Endothelial cell (in vitro differentiated cells): Measurements from ENCODE around the gene LMAN2L. TPM values are rescaled to one million over a fixed set of nuclear protein-coding genes. Genes with fewer than 3 reads are reported as not detected.

Experiments used
- DNase-seq: peaks from one replicate; pipeline ENCODE4 v3.0.0; 2021; ENCODE audit warnings: low spot score
- H3K27ac Mint-ChIP-seq: one replicate; pipeline ENCODE4 v1.8.0; 2021; ENCODE audit warnings: mixed read lengths, inconsistent platforms; ENCODE audit not compliant: unreplicated experiment
- H3K27me3 Mint-ChIP-seq: one replicate; pipeline ENCODE4 v1.8.0; 2021; ENCODE audit warnings: mild to moderate bottlenecking, moderate library complexity, mixed read lengths, inconsistent platforms; ENCODE audit not compliant: unreplicated experiment
- H3K36me3 Mint-ChIP-seq: one replicate; pipeline ENCODE4 v1.8.0; 2021; ENCODE audit warnings: mild to moderate bottlenecking, low read depth, mixed read lengths, inconsistent platforms; ENCODE audit not compliant: unreplicated experiment
- H3K4me1 Mint-ChIP-seq: one replicate; pipeline ENCODE4 v1.8.0; 2021; ENCODE audit warnings: mild to moderate bottlenecking, mixed read lengths, inconsistent platforms; ENCODE audit not compliant: unreplicated experiment
- H3K4me3 Mint-ChIP-seq: one replicate; pipeline ENCODE4 v1.8.0; 2021; ENCODE audit warnings: mild to moderate bottlenecking, mixed read lengths, inconsistent platforms; ENCODE audit not compliant: unreplicated experiment
- H3K9me3 Mint-ChIP-seq: one replicate; pipeline ENCODE4 v1.8.0; 2021; ENCODE audit warnings: mixed read lengths, inconsistent platforms; ENCODE audit not compliant: unreplicated experiment
- CTCF ChIP-seq: fragments of 200-600 bp; sonication (generic); IDR thresholded peaks from one replicate; pipeline ENCODE4 v1.5.0; 2021; ENCODE audit warnings: antibody characterized with exemption; ENCODE audit not compliant: unreplicated experiment
- total RNA-seq: library from RNA; stranded (reverse); fragmentation: NEBNext Ultra II Directional; extraction: Animal tissue kit (Norgen Biotek cat#: 25700); gene quantifications from one replicate; pipeline ENCODE4 v1.2.1, GENCODE V29; 2021; ENCODE audit not compliant: unreplicated experiment

Gene LMAN2L
- total RNA-seq, 1 donor from 2014 or later = 19.4 TPM

GRCh38 chr2:96687266-96687665 is 52.6 kb downstream of the LMAN2L start:
- H3K36me3 Mint-ChIP-seq = no peaks in the 10 kb centered on the region
- no peak overlapping the region for H3K4me3 Mint-ChIP-seq
- no peaks in the 10 kb centered on the region for H3K4me1 Mint-ChIP-seq
- no peak for TF ChIP-seq CTCF
- H3K27me3 Mint-ChIP-seq = peaks cover 2% of the 10 kb centered on the region
- no peak for DNase-seq
- no peaks in the 10 kb centered on the region for H3K9me3 Mint-ChIP-seq
- H3K27ac Mint-ChIP-seq = no peak overlapping the region

- Mint-ChIP-seq H3K9me3 (no peaks in the 10 kb centered on the region), H3K36me3 (no peaks in the 10 kb centered on the region), H3K27me3 (peaks cover 2% of the 10 kb centered on the region), H3K4me3 (no peak overlapping the region), H3K4me1 (no peaks in the 10 kb centered on the region), H3K27ac (no peak overlapping the region)
- no peak for TF ChIP-seq CTCF
- DNase-seq = no peak
Observed at GRCh38 chr2:96685577-96686459, 54.0 kb downstream of the LMAN2L start.

GRCh38 chr2:96684883-96685576 is 54.8 kb downstream of the LMAN2L start:
- Mint-ChIP-seq H3K9me3 (no peaks in the 10 kb centered on the region), H3K4me3 (no peak overlapping the region), H3K36me3 (no peaks in the 10 kb centered on the region), H3K27me3 (peaks cover 2% of the 10 kb centered on the region), H3K27ac (no peak overlapping the region), H3K4me1 (no peaks in the 10 kb centered on the region)
- no peak for TF ChIP-seq CTCF
- DNase-seq = no peak

GRCh38 chr2:96683972-96684820 is 55.7 kb downstream of the LMAN2L start:
- no peak for DNase-seq
- TF ChIP-seq CTCF = no peak
- Mint-ChIP-seq H3K9me3 (no peaks in the 10 kb centered on the region), H3K4me3 (no peak overlapping the region), H3K27ac (no peak overlapping the region), H3K27me3 (peaks cover 2% of the 10 kb centered on the region), H3K36me3 (no peaks in the 10 kb centered on the region), H3K4me1 (no peaks in the 10 kb centered on the region)
